ENCODE results near the gene SAG. TPM values are rescaled to one million over a fixed set of nuclear protein-coding genes. Genes with fewer than 3 reads are reported as not detected.

Gene SAG
- total and polyA plus RNA-seq, 2 of the 13 experiments (the other 11 are each of a cell fraction or from before 2014, with no cell fraction given): not detected

- no peak for TF ChIP-seq XRCC5 (optimal IDR thresholded peaks at IDR 0.05; ENCODE audit: low read length)
- TF ChIP-seq TBX2 (CRISPR knock-in tag; IDR thresholded peaks at IDR 0.05; ENCODE audit: borderline replicate concordance): peak; percentile 73; the same call in 1 of the 2 replicates
- peak; percentile 73; the same call in 1 of the 2 replicates for TF ChIP-seq ZNF136 (CRISPR knock-in tag; IDR thresholded peaks at IDR 0.05; ENCODE audit: low read depth)
- 0 out of 2 replicates have a peak, but pooled peaks have one; percentile 16 for TF ChIP-seq ZNF629 (CRISPR knock-in tag; conservative IDR thresholded peaks at IDR 0.05)
- TF ChIP-seq NBN (conservative IDR thresholded peaks at IDR 0.05): no peak
- no peak for TF ChIP-seq HOXA9 (CRISPR knock-in tag; IDR thresholded peaks at IDR 0.05; ENCODE audit: borderline replicate concordance)
- TF ChIP-seq ASH2L (IDR thresholded peaks at IDR 0.05; ENCODE audit: insufficient read length, low read depth, low read length): peak; percentile 68
- peak; percentile 44; the same call in 1 of the 2 replicates for TF ChIP-seq ZFP37 (CRISPR knock-in tag; IDR thresholded peaks at IDR 0.05; ENCODE audit: borderline replicate concordance)
- TF ChIP-seq ZNF703 (CRISPR knock-in tag; IDR thresholded peaks at IDR 0.05; ENCODE audit: borderline replicate concordance): no peak
- 0 out of 2 replicates have a peak, but pooled peaks have one; percentile 22 for TF ChIP-seq KLF12 (CRISPR knock-in tag; IDR thresholded peaks at IDR 0.05; ENCODE audit: borderline replicate concordance)
- no peak for TF ChIP-seq REXO4 (CRISPR knock-in tag; IDR thresholded peaks at IDR 0.05; ENCODE audit: borderline replicate concordance)
- TF ChIP-seq ZNF747 (CRISPR knock-in tag; IDR thresholded peaks at IDR 0.05; ENCODE audit: borderline replicate concordance): no peak
- no peak for TF ChIP-seq HES4 (CRISPR knock-in tag; IDR thresholded peaks at IDR 0.05; ENCODE audit: borderline replicate concordance)
- no peak for TF ChIP-seq CREB3 (CRISPR knock-in tag; IDR thresholded peaks at IDR 0.05)
- TF ChIP-seq RELA (CRISPR knock-in tag; IDR thresholded peaks at IDR 0.05): no peak
- no peak for TF ChIP-seq MBNL3 (CRISPR knock-in tag; conservative IDR thresholded peaks at IDR 0.05)
- TF ChIP-seq ETV5 (CRISPR knock-in tag; IDR thresholded peaks at IDR 0.05; ENCODE audit: borderline replicate concordance): no peak
- no peak for TF ChIP-seq RFX1 (IDR thresholded peaks at IDR 0.05)
- TF ChIP-seq MYC (CRISPR knock-in tag; IDR thresholded peaks at IDR 0.05; ENCODE audit: borderline replicate concordance): 0 out of 2 replicates have a peak, but pooled peaks have one; percentile 4
- TF ChIP-seq TIGD3 (CRISPR knock-in tag; IDR thresholded peaks at IDR 0.05; ENCODE audit: borderline replicate concordance): no peak; the same call in 1 of the 2 replicates
- no peak for TF ChIP-seq FOSL1 (CRISPR knock-in tag; IDR thresholded peaks at IDR 0.05; ENCODE audit: borderline replicate concordance)
- TF ChIP-seq DZIP1 (CRISPR knock-in tag; IDR thresholded peaks at IDR 0.05): no peak
- TF ChIP-seq SMARCE1 (IDR thresholded peaks at IDR 0.05; ENCODE audit: borderline replicate concordance): no peak
- TF ChIP-seq SOX6 (IDR thresholded peaks at IDR 0.05): no peak
- TF ChIP-seq SOX6 (CRISPR knock-in tag; IDR thresholded peaks at IDR 0.05): peak; percentile 74
- no peak for TF ChIP-seq ELF4 (CRISPR knock-in tag; IDR thresholded peaks at IDR 0.05; ENCODE audit: borderline replicate concordance)
Observed at GRCh38 chr2:233353769-233354499, 46.3 kb downstream of the SAG start, which contains the start of gene DGKD (continued).
